Measurements from ENCODE around the gene IGSF23. TPM values are rescaled to one million over a fixed set of nuclear protein-coding genes. Genes with fewer than 3 reads are reported as not detected.

The IGSF23 gene
- total and polyA plus RNA-seq, 2 experiments from 2014 or later, result not detected

DNA sequence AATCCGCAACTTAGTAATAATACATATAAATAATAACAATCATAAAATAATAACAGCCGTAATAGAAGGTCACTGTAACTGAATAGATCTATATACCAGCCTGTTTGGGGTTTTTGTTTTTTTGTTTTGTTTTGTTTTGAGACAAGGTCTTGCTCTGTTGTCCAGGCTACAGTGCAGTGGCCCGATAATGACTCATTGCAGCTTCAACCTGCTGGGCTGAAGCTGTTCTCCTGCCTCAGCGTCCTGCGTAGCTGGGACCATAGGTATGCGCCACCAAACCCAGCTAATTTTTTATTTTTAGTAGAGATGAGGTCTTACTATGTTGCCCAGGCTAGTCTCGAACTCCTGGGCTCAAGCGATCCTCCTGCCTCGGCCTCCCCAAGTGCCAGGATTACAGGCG, 950 bp downstream of the IGSF23 start (continued):
- TF ChIP-seq, protein P1, sequence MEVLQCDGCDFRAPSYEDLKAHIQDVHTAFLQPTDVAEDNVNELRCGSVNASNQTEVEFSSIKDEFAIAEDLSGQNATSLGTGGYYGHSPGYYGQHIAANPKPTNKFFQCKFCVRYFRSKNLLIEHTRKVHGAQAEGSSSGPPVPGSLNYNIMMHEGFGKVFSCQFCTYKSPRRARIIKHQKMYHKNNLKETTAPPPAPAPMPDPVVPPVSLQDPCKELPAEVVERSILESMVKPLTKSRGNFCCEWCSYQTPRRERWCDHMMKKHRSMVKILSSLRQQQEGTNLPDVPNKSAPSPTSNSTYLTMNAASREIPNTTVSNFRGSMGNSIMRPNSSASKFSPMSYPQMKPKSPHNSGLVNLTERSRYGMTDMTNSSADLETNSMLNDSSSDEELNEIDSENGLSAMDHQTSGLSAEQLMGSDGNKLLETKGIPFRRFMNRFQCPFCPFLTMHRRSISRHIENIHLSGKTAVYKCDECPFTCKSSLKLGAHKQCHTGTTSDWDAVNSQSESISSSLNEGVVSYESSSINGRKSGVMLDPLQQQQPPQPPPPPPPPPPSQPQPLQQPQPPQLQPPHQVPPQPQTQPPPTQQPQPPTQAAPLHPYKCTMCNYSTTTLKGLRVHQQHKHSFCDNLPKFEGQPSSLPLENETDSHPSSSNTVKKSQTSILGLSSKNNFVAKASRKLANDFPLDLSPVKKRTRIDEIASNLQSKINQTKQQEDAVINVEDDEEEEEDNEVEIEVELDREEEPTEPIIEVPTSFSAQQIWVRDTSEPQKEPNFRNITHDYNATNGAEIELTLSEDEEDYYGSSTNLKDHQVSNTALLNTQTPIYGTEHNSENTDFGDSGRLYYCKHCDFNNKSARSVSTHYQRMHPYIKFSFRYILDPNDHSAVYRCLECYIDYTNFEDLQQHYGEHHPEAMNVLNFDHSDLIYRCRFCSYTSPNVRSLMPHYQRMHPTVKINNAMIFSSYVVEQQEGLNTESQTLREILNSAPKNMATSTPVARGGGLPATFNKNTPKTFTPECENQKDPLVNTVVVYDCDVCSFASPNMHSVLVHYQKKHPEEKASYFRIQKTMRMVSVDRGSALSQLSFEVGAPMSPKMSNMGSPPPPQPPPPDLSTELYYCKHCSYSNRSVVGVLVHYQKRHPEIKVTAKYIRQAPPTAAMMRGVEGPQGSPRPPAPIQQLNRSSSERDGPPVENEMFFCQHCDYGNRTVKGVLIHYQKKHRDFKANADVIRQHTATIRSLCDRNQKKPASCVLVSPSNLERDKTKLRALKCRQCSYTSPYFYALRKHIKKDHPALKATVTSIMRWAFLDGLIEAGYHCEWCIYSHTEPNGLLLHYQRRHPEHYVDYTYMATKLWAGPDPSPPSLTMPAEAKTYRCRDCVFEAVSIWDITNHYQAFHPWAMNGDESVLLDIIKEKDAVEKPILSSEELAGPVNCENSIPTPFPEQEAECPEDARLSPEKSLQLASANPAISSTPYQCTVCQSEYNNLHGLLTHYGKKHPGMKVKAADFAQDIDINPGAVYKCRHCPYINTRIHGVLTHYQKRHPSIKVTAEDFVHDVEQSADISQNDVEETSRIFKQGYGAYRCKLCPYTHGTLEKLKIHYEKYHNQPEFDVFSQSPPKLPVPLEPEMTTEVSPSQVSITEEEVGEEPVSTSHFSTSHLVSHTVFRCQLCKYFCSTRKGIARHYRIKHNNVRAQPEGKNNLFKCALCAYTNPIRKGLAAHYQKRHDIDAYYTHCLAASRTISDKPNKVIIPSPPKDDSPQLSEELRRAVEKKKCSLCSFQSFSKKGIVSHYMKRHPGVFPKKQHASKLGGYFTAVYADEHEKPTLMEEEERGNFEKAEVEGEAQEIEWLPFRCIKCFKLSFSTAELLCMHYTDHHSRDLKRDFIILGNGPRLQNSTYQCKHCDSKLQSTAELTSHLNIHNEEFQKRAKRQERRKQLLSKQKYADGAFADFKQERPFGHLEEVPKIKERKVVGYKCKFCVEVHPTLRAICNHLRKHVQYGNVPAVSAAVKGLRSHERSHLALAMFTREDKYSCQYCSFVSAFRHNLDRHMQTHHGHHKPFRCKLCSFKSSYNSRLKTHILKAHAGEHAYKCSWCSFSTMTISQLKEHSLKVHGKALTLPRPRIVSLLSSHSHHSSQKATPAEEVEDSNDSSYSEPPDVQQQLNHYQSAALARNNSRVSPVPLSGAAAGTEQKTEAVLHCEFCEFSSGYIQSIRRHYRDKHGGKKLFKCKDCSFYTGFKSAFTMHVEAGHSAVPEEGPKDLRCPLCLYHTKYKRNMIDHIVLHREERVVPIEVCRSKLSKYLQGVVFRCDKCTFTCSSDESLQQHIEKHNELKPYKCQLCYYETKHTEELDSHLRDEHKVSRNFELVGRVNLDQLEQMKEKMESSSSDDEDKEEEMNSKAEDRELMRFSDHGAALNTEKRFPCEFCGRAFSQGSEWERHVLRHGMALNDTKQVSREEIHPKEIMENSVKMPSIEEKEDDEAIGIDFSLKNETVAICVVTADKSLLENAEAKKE (CRISPR knock-in tag; IDR thresholded peaks at IDR 0.05), result no peak
- no peak for TF ChIP-seq STAT1 (IDR thresholded peaks at IDR 0.05; ENCODE audit: unreplicated experiment)
- no peak for TF ChIP-seq ZNF114 (CRISPR knock-in tag; IDR thresholded peaks at IDR 0.05)
- TF ChIP-seq NANOG (IDR thresholded peaks at IDR 0.05; ENCODE audit: borderline replicate concordance), result no peak

DNA sequence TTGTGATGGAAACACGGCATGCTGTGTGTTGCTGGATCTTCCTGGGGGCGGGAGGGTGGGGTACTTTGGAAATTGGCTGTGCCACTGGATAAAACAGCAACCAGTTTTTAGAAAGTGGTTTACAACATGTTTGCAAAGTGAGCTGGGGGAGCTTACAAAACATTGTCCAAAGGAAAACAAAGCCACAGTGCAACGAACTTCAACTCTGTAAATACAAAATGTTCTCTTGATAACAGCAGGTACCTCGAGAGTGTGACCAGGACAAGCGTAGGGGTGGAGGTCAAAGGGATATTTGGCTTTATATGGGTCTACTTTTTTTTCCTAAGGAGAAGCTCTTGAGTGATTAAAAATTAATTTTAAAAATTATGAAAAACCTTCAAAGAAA, 2.5 kb downstream of the IGSF23 start:
- Mint-ChIP-seq H3K4me3 (no peak overlapping the region), H3K9me3 (peaks cover 2% of the 10 kb centered on the region; the same call in 1 of the 3 replicates), H3K27ac (no peak overlapping the region), H3K27me3 (ENCODE audit: insufficient read depth, low read depth, poor library complexity) (peaks cover 2% of the 10 kb centered on the region), H3K36me3 (ENCODE audit: low read depth) (no peaks in the 10 kb centered on the region), H3K4me1 (peaks cover 2% of the 10 kb centered on the region; the same call in 1 of the 3 replicates)
- H3K9me2 ChIP-seq (ENCODE audit: insufficient read depth), result 0 out of 2 replicates have a peak, but pooled peaks cover 4% of the 10 kb centered on the region
- H3F3A ChIP-seq (replicated peaks; ENCODE audit: low read depth), result no peaks in the 10 kb centered on the region
- H3K4me3 ChIP-seq, result no peak overlapping the region
- no peaks in the 10 kb centered on the region for H3K79me2 ChIP-seq (replicated peaks; ENCODE audit: insufficient read depth)
- H3K4me2 ChIP-seq, result no peak overlapping the region
- H3K27me3 ChIP-seq (ENCODE audit: insufficient read depth), result no peaks in the 10 kb centered on the region
- ATAC-seq (no peak), DNase-seq (ENCODE audit: low spot score) (no peak)
- no peaks in the 10 kb centered on the region for H4K20me1 ChIP-seq (replicated peaks; ENCODE audit: insufficient read depth)
- H3K4me1 ChIP-seq (ENCODE audit: insufficient read depth), result peaks cover 4% of the 10 kb centered on the region; the same call in 1 of the 2 replicates
- no peak overlapping the region for H3K27ac ChIP-seq (ENCODE audit: low read depth)
- no peaks in the 10 kb centered on the region for H3K36me3 ChIP-seq (ENCODE audit: insufficient read depth)
- no peak overlapping the region for H2AFZ ChIP-seq
- TF ChIP-seq, protein P2, sequence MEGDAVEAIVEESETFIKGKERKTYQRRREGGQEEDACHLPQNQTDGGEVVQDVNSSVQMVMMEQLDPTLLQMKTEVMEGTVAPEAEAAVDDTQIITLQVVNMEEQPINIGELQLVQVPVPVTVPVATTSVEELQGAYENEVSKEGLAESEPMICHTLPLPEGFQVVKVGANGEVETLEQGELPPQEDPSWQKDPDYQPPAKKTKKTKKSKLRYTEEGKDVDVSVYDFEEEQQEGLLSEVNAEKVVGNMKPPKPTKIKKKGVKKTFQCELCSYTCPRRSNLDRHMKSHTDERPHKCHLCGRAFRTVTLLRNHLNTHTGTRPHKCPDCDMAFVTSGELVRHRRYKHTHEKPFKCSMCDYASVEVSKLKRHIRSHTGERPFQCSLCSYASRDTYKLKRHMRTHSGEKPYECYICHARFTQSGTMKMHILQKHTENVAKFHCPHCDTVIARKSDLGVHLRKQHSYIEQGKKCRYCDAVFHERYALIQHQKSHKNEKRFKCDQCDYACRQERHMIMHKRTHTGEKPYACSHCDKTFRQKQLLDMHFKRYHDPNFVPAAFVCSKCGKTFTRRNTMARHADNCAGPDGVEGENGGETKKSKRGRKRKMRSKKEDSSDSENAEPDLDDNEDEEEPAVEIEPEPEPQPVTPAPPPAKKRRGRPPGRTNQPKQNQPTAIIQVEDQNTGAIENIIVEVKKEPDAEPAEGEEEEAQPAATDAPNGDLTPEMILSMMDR (conservative IDR thresholded peaks at IDR 0.05; ENCODE audit: low read depth in 2 of 2), result no peak
- TF ChIP-seq, protein P3, sequence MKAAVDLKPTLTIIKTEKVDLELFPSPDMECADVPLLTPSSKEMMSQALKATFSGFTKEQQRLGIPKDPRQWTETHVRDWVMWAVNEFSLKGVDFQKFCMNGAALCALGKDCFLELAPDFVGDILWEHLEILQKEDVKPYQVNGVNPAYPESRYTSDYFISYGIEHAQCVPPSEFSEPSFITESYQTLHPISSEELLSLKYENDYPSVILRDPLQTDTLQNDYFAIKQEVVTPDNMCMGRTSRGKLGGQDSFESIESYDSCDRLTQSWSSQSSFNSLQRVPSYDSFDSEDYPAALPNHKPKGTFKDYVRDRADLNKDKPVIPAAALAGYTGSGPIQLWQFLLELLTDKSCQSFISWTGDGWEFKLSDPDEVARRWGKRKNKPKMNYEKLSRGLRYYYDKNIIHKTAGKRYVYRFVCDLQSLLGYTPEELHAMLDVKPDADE (IDR thresholded peaks at IDR 0.05), result no peak
- TF ChIP-seq, protein P4, sequence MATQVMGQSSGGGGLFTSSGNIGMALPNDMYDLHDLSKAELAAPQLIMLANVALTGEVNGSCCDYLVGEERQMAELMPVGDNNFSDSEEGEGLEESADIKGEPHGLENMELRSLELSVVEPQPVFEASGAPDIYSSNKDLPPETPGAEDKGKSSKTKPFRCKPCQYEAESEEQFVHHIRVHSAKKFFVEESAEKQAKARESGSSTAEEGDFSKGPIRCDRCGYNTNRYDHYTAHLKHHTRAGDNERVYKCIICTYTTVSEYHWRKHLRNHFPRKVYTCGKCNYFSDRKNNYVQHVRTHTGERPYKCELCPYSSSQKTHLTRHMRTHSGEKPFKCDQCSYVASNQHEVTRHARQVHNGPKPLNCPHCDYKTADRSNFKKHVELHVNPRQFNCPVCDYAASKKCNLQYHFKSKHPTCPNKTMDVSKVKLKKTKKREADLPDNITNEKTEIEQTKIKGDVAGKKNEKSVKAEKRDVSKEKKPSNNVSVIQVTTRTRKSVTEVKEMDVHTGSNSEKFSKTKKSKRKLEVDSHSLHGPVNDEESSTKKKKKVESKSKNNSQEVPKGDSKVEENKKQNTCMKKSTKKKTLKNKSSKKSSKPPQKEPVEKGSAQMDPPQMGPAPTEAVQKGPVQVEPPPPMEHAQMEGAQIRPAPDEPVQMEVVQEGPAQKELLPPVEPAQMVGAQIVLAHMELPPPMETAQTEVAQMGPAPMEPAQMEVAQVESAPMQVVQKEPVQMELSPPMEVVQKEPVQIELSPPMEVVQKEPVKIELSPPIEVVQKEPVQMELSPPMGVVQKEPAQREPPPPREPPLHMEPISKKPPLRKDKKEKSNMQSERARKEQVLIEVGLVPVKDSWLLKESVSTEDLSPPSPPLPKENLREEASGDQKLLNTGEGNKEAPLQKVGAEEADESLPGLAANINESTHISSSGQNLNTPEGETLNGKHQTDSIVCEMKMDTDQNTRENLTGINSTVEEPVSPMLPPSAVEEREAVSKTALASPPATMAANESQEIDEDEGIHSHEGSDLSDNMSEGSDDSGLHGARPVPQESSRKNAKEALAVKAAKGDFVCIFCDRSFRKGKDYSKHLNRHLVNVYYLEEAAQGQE (IDR thresholded peaks at IDR 0.05; ENCODE audit: unreplicated experiment), result no peak
- TF ChIP-seq STAT1 (IDR thresholded peaks at IDR 0.05; ENCODE audit: unreplicated experiment) (no peak), CREB1 (CRISPR knock-in tag; IDR thresholded peaks at IDR 0.05; ENCODE audit: low read depth) (no peak), JUNB (IDR thresholded peaks at IDR 0.05; ENCODE audit: unreplicated experiment) (no peak), EZH2phosphoT487 (IDR thresholded peaks at IDR 0.05; ENCODE audit: unreplicated experiment) (no peak), NANOG (IDR thresholded peaks at IDR 0.05; ENCODE audit: borderline replicate concordance) (no peak), ZNF114 (CRISPR knock-in tag; IDR thresholded peaks at IDR 0.05) (no peak), ZNF331 (CRISPR knock-in tag; IDR thresholded peaks at IDR 0.05; ENCODE audit: low read depth) (no peak), EZH2 (IDR thresholded peaks at IDR 0.05; ENCODE audit: low read depth, unreplicated experiment) (no peak), POLR2AphosphoS5 (IDR thresholded peaks at IDR 0.05; ENCODE audit: low read depth) (no peak)

Measured in GM23338 (cell line).